Sigmoid colon (tissue), 7 donors: Measurements from ENCODE around the gene CAGE1. TPM values are rescaled to one million over a fixed set of nuclear protein-coding genes. Genes with fewer than 3 reads are reported as not detected.

Experiments
- DNase-seq: peaks from one replicate; pipeline ENCODE4 v3.0.0-alpha.2; 2019
- H3K27ac ChIP-seq, 4 donors: fragments of 200-600 bp; sonication (generic); one replicate each; pipeline ENCODE4 v1.5.1; 2016 to 2019; ENCODE audit warnings: mild to moderate bottlenecking in 1 of 4
- H3K27me3 ChIP-seq, 3 donors: fragments of 200-600 bp; sonication (generic); one replicate each; pipeline ENCODE4 v1.5.1; 2019; ENCODE audit warnings: mild to moderate bottlenecking in 1 of 3
- H3K36me3 ChIP-seq, 4 donors: fragments of 200-600 bp; sonication (generic); one replicate each; pipeline ENCODE4 v1.5.1; 2016 to 2019
- H3K4me1 ChIP-seq, 4 donors: fragments of 200-600 bp; sonication (generic); one replicate each; pipeline ENCODE4 v1.5.1; 2017 to 2019
- H3K4me3 ChIP-seq, 4 donors: fragments of 200-600 bp; sonication (generic); one replicate each; pipeline ENCODE4 v1.5.1; 2017 to 2019; ENCODE audit warnings: mild to moderate bottlenecking in 2 of 4, moderate library complexity in 1 of 4
- H3K9me3 ChIP-seq, 4 donors: fragments of 200-600 bp in 3 of 4; sonication (generic) in 3 of 4; one replicate each; pipeline versions ENCODE4 v1.5.1 to v1.6.1; 2013 to 2019
- EP300 ChIP-seq, 4 donors: sonication (generic); formaldehyde crosslinking; IDR thresholded peaks; one replicate each; pipeline ENCODE4 v1.6.1; 2017; ENCODE audit warnings: antibody characterized with exemption in 4 of 4
- POLR2A ChIP-seq, 2 donors: fragments of 450-650 bp; IDR thresholded peaks; one replicate each; pipeline ENCODE4 v1.6.1; 2016; ENCODE audit warnings: antibody characterized with exemption in 2 of 2, mild to moderate bottlenecking in 2 of 2, moderate library complexity in 2 of 2
- POLR2AphosphoS5 ChIP-seq, 4 donors: sonication (generic); formaldehyde crosslinking; IDR thresholded peaks; one replicate each; pipeline ENCODE4 v1.6.1; 2017; ENCODE audit warnings: antibody characterized with exemption in 4 of 4
- WGBS, 2 donors: extraction: QIAGEN DNeasy Blood & Tissue Kit; methylation state at CpG; one replicate each; pipeline ENCODE4 v1.1.7; 2013; 5-methylcytosine and 5-hydroxymethylcytosine counted together
- intact Hi-C: fragments of 100-400 bp; cut with DNase I; formaldehyde crosslinking; loops from one replicate; pipeline ENCODE4 v1.15.1; 2023
- polyA plus RNA-seq, 3 donors: library from polyadenylated mRNA; stranded (reverse); fragments of 200-250 nt; gene quantifications; one replicate each; pipeline ENCODE4 v1.2.3, GENCODE V29; 2013
- total RNA-seq, 4 donors: library from RNA; depleted of rRNA; stranded (reverse); fragments of >200 nt; gene quantifications; one replicate each; pipeline ENCODE4 v1.1.0, GENCODE V29; 2016
- TF ChIP-seq, protein P1 (sequence below), 4 experiments: fragments of 450-650 bp in 3 of 4; fragments of 200-600 bp in 1 of 4; IDR thresholded peaks; one replicate each; pipeline ENCODE4 v1.5.1; 2016 to 2019; ENCODE audit warnings: antibody characterized with exemption in 4 of 4, mild to moderate bottlenecking in 3 of 4, moderate library complexity in 2 of 4
- donor health status: healthy with polysubstance abuse.
- donor health status: Bipolar disorder and iron deficiency.
- donor health status: healthy.

Gene CAGE1
- total RNA-seq (not detected), polyA plus RNA-seq (under 1 TPM in 1 of 3 donors, not detected in 2; 0.04 TPM)

- Histone ChIP-seq H3K9me3 (no peaks in the 10 kb centered on the region), H3K36me3 (peaks cover 0 to 22% (median 0%) of the 10 kb centered on the region in 4 donors), H3K27me3 (no peaks in the 10 kb centered on the region), H3K4me1 (peaks cover 0 to 29% (median 22%) of the 10 kb centered on the region in 4 donors), H3K27ac (peak within 1 kb of the TSS; percentile 87 to 93 (median 91)), H3K4me3 (peak within 1 kb of the TSS; percentile 50 to 77 (median 67))
- TF ChIP-seq POLR2A (IDR thresholded peaks at IDR 0.05), result peak; percentile 51 to 79
- TF ChIP-seq, protein P1, sequence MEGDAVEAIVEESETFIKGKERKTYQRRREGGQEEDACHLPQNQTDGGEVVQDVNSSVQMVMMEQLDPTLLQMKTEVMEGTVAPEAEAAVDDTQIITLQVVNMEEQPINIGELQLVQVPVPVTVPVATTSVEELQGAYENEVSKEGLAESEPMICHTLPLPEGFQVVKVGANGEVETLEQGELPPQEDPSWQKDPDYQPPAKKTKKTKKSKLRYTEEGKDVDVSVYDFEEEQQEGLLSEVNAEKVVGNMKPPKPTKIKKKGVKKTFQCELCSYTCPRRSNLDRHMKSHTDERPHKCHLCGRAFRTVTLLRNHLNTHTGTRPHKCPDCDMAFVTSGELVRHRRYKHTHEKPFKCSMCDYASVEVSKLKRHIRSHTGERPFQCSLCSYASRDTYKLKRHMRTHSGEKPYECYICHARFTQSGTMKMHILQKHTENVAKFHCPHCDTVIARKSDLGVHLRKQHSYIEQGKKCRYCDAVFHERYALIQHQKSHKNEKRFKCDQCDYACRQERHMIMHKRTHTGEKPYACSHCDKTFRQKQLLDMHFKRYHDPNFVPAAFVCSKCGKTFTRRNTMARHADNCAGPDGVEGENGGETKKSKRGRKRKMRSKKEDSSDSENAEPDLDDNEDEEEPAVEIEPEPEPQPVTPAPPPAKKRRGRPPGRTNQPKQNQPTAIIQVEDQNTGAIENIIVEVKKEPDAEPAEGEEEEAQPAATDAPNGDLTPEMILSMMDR (IDR thresholded peaks at IDR 0.05), result peak in 1 of 4 experiments; percentile 7
- no peak for TF ChIP-seq EP300 (IDR thresholded peaks at IDR 0.05)
- peak; percentile 77 to 88 (median 88) for TF ChIP-seq POLR2AphosphoS5 (IDR thresholded peaks at IDR 0.05)
- intact Hi-C loops, result loop anchor here (2.0 to 5.0 kb wide), 2 partner anchors 77 to 203 kb away; partner anchors contain the start of genes SNRNP48 and SSR1
- peak; percentile 97 for DNase-seq
- WGBS, 2 donors, result 0% methylated on average over 62 of the region's 62 CpGs
Observed at GRCh38 chr6:7389451-7390225, at the start of gene CAGE1, which contains the start of gene RIOK1. TSS of gene CAGE1 (minus strand) at chr6:7389742. CDS start at chr6:7387173, 2,569 bp downstream. TSS of gene RIOK1 (plus strand) at chr6:7389808. CDS start at chr6:7390003, 195 bp downstream.

GRCh38 chr6:7439228-7439627 lies 49.7 kb upstream of the CAGE1 start:
- TF ChIP-seq EP300 (IDR thresholded peaks at IDR 0.05) (no peak), POLR2AphosphoS5 (IDR thresholded peaks at IDR 0.05) (no peak), POLR2A (IDR thresholded peaks at IDR 0.05) (no peak)
- TF ChIP-seq, protein P1 (IDR thresholded peaks at IDR 0.05), result no peak
- Histone ChIP-seq H3K27ac (no peak overlapping the region), H3K27me3 (peaks cover 0 to 3% (median 0%) of the 10 kb centered on the region in 3 donors), H3K36me3 (no peaks in the 10 kb centered on the region), H3K4me1 (no peaks in the 10 kb centered on the region), H3K9me3 (no peaks in the 10 kb centered on the region), H3K4me3 (no peak overlapping the region)
- WGBS, 2 donors, result 73 to 81% methylated on average over 3 of the region's 3 CpGs
- intact Hi-C loops, result no loop called here
- DNase-seq, result no peak

GRCh38 chr6:7438011-7438410 lies 48.5 kb upstream of the CAGE1 start:
- intact Hi-C loops, result no loop called here

GRCh38 chr6:7434672-7435071 lies 45.1 kb upstream of the CAGE1 start:
- TF ChIP-seq, protein P1 (IDR thresholded peaks at IDR 0.05), result no peak
- no peak for TF ChIP-seq POLR2AphosphoS5 (IDR thresholded peaks at IDR 0.05)
- TF ChIP-seq POLR2A (IDR thresholded peaks at IDR 0.05), result no peak
- TF ChIP-seq EP300 (IDR thresholded peaks at IDR 0.05), result no peak
- peaks cover 0 to 9% (median 0%) of the 10 kb centered on the region in 3 donors for H3K27me3 ChIP-seq
- no peak overlapping the region for H3K4me3 ChIP-seq
- H3K9me3 ChIP-seq, result no peaks in the 10 kb centered on the region
- H3K27ac ChIP-seq, result no peak overlapping the region
- 71 to 79% methylated on average over 1 of the region's 1 CpG for WGBS, 2 donors
- no peaks in the 10 kb centered on the region for H3K36me3 ChIP-seq
- no peaks in the 10 kb centered on the region for H3K4me1 ChIP-seq
- intact Hi-C loops, result no loop called here
- DNase-seq, result no peak

More at GRCh38 chr6:7438011-7438410, 48.5 kb upstream of the CAGE1 start:
- TF ChIP-seq POLR2AphosphoS5 (IDR thresholded peaks at IDR 0.05) (no peak), EP300 (IDR thresholded peaks at IDR 0.05) (no peak), POLR2A (IDR thresholded peaks at IDR 0.05) (no peak)
- TF ChIP-seq, protein P1 (IDR thresholded peaks at IDR 0.05), result no peak
- 96% methylated on average over 3 of the region's 3 CpGs for WGBS, 2 donors
- no peaks in the 10 kb centered on the region for H3K36me3 ChIP-seq
- DNase-seq, result no peak
- no peak overlapping the region for H3K4me3 ChIP-seq
- peaks cover 0 to 7% (median 0%) of the 10 kb centered on the region in 3 donors for H3K27me3 ChIP-seq
- no peak overlapping the region for H3K27ac ChIP-seq
- no peaks in the 10 kb centered on the region for H3K4me1 ChIP-seq
- H3K9me3 ChIP-seq, result no peaks in the 10 kb centered on the region
